RPMI8226 (cell line): Measurements from ENCODE around the gene RC3H2.

ENCODE experiments used
- DNase-seq: peaks from one replicate; pipeline ENCODE4 v3.0.0-alpha.2; 2015

Gene RC3H2

DNA sequence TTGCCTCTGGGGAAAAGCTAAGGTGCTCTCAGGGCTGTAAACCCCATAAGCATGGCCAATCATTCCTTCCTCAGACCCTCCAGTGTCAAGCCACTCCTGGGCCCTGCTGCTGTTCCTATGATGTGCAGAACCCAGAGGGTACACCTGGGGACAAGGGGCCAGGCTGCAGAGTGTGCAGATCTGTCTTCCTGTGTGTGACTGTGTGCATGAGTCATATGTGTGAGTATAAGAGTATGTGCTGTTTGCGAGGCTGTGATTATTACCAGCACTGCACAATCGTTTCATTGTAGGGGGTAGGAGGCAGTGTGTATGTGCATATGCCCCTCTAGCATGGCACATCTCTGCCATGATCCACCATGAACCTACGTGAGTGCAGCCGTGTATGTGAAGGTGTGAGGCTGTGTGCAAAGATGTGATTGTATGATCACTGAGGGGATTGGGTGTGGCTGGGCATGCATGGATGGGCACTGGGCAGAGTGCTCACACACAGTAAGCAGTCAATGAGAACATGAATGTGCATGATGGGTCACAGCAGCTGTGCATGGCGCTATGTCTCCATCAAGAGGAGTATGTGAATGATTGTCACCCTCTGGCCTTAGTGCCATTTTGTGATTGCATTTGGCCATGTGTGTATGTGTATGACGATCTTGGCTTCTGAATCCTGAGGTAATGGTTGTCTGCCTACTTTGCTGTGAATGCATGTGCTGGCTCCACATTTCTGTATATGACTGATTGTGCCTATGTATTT is 107.7 kb downstream of the RC3H2 start:
- DNase-seq: no peak
